PC-3 (cell line): ENCODE measurements around the gene TRDMT1. TPM values are rescaled to one million over a fixed set of nuclear protein-coding genes. Genes with fewer than 3 reads are reported as not detected.

Experiments used
- ATAC-seq: fragments of 200-7000 bp; cut with Tn5 transposase; 2 replicates; pipeline ENCODE4 v1.9.1; 2020; ENCODE audit warnings: mild to moderate bottlenecking, moderate library complexity
- BruUV-seq: library from RNA; stranded (reverse); fragments of 400-500 nt; replicated peaks from 2 replicates; lab custom pipeline; 2021; lab: Mats Ljungman, UMichigan
- CTCF ChIA-PET: fragments of 300-600 bp; sonication (Branson Sonifier 250); formaldehyde crosslinking; loops from one replicate; lab custom pipeline; 2022; ENCODE audit warnings: antibody characterized with exemption; lab: Charles Lee
- POLR2A ChIA-PET: fragments of 300-600 bp; sonication (Branson Sonifier 250); formaldehyde crosslinking; loops from one replicate; lab custom pipeline; 2022; ENCODE audit warnings: antibody characterized with exemption; ENCODE audit not compliant: unreplicated experiment; lab: Charles Lee
- DNase-seq: peaks from one replicate; pipeline ENCODE4 v3.0.0-alpha.2; 2015
- H2AFZ ChIP-seq: fragments of 300-600 bp; sonication (generic); 2 replicates; pipeline ENCODE4 v1.6.0; 2016; ENCODE audit warnings: antibody characterized with exemption, low read length
- H3F3A ChIP-seq: fragments of 300-600 bp; sonication (generic); one replicate; pipeline ENCODE4 v1.6.0; 2017; ENCODE audit warnings: antibody characterized with exemption, low read length, control low read depth, mild to moderate bottlenecking; ENCODE audit not compliant: unreplicated experiment
- H3K27ac ChIP-seq: fragments of 300-600 bp; sonication (generic); 2 replicates; pipeline ENCODE4 v1.5.1; 2016; ENCODE audit warnings: mild to moderate bottlenecking, low read length
- H3K27me3 ChIP-seq: fragments of 300-600 bp; sonication (generic); 2 replicates; pipeline ENCODE4 v1.6.1; 2016; ENCODE audit warnings: low read length, mixed read lengths
- H3K36me3 ChIP-seq: fragments of 300-600 bp; sonication (generic); 2 replicates; pipeline ENCODE4 v1.6.1; 2016; ENCODE audit warnings: low read depth, mixed run types, low read length, mixed read lengths
- H3K4me1 ChIP-seq: fragments of 300-600 bp; sonication (generic); 2 replicates; pipeline ENCODE4 v1.5.1; 2016; ENCODE audit warnings: low read length; ENCODE audit not compliant: insufficient read depth
- H3K4me2 ChIP-seq: fragments of 300-600 bp; sonication (generic); 2 replicates; pipeline ENCODE4 v1.6.0; 2016; ENCODE audit warnings: low read length
- H3K4me3 ChIP-seq: fragments of 300-600 bp; sonication (generic); 2 replicates; pipeline ENCODE4 v1.5.1; 2016; ENCODE audit warnings: mild to moderate bottlenecking, low read length, mixed read lengths
- H3K79me2 ChIP-seq: fragments of 300-600 bp; sonication (generic); 2 replicates; pipeline ENCODE4 v1.6.1; 2017; ENCODE audit warnings: low read length, mixed read lengths
- H3K9ac ChIP-seq: fragments of 300-600 bp; sonication (generic); 2 replicates; pipeline ENCODE4 v1.6.0; 2016; ENCODE audit warnings: mild to moderate bottlenecking, low read length
- H3K9me2 ChIP-seq: fragments of 300-600 bp; sonication (generic); replicated peaks from 2 replicates; pipeline ENCODE4 v1.6.1; 2016; ENCODE audit warnings: mixed run types, low read length, mixed read lengths
- H3K9me3 ChIP-seq: fragments of 300-600 bp; sonication (generic); 2 replicates; pipeline ENCODE4 v1.6.1; 2016; ENCODE audit warnings: low read length, mixed read lengths
- H4K20me1 ChIP-seq: fragments of 300-600 bp; sonication (generic); 2 replicates; pipeline ENCODE4 v1.6.1; 2016; ENCODE audit warnings: low read length, mixed read lengths
- CTCF ChIP-seq: fragments of 300-600 bp; sonication (generic); conservative IDR thresholded peaks from 2 replicates; pipeline ENCODE4 v1.5.1; 2017; ENCODE audit warnings: antibody characterized with exemption, low read depth, mild to moderate bottlenecking, low read length
- EZH2 ChIP-seq: fragments of 300-600 bp; sonication (generic); IDR thresholded peaks from one replicate; pipeline ENCODE4 v1.6.1; 2017; ENCODE audit warnings: antibody characterized with exemption, mild to moderate bottlenecking, low read length; ENCODE audit not compliant: unreplicated experiment
- EZH2phosphoT487 ChIP-seq: fragments of 300-600 bp; sonication (generic); IDR thresholded peaks from 2 replicates; pipeline ENCODE4 v1.6.1; 2018; ENCODE audit warnings: mild to moderate bottlenecking, antibody characterized with exemption, low read length, borderline replicate concordance
- intact Hi-C: fragments of 100-400 bp; cut with micrococcal nuclease; formaldehyde crosslinking; loops from 2 replicates; pipeline ENCODE4 v1.9.0; 2023
- total RNA-seq: library from RNA; depleted of rRNA; stranded (reverse); fragments of >200 nt; gene quantifications from 2 replicates; pipeline ENCODE4 v1.2.3, GENCODE V29; 2014

Gene TRDMT1
- total RNA-seq, 1 experiment from 2014 or later: 2.0 TPM

- no peaks in the 10 kb centered on the region for H3K36me3 ChIP-seq
- TF ChIP-seq CTCF (no peak), EZH2 (no peak), EZH2phosphoT487 (no peak)
- H4K20me1 ChIP-seq: no peaks in the 10 kb centered on the region
- ChIA-PET POLR2A (no interaction called here), CTCF (no interaction called here)
- H3K9me3 ChIP-seq: no peaks in the 10 kb centered on the region
- no peaks in the 10 kb centered on the region for H3K79me2 ChIP-seq
- no peaks in the 10 kb centered on the region for H3K27me3 ChIP-seq
- no peak overlapping the region for H3K4me2 ChIP-seq
- intact Hi-C loops: no loop called here
- no peak overlapping the region for H3K9ac ChIP-seq
- H3F3A ChIP-seq: no peaks in the 10 kb centered on the region
- no peaks in the 10 kb centered on the region for H3K4me1 ChIP-seq
- no peak overlapping the region for H3K4me3 ChIP-seq
- no peaks in the 10 kb centered on the region for H3K9me2 ChIP-seq
- no peak for ATAC-seq
- BruUV-seq: no TSS peak
- no peak overlapping the region for H3K27ac ChIP-seq
- DNase-seq: no peak
- H2AFZ ChIP-seq: no peak overlapping the region
Measured at GRCh38 chr10:17166699-17167098, 34.8 kb downstream of the TRDMT1 start.

GRCh38 chr10:17162828-17163227, 38.6 kb downstream of the TRDMT1 start:
- Histone ChIP-seq H3K4me2 (no peak overlapping the region), H3K9me2 (no peaks in the 10 kb centered on the region), H3K27me3 (no peaks in the 10 kb centered on the region), H2AFZ (no peak overlapping the region), H3K9me3 (no peaks in the 10 kb centered on the region), H3K9ac (no peak overlapping the region), H4K20me1 (no peaks in the 10 kb centered on the region), H3K27ac (no peak overlapping the region), H3K36me3 (no peaks in the 10 kb centered on the region), H3K4me3 (no peak overlapping the region), H3F3A (no peaks in the 10 kb centered on the region), H3K79me2 (no peaks in the 10 kb centered on the region), H3K4me1 (no peaks in the 10 kb centered on the region)
- no peak for ATAC-seq
- DNase-seq: no peak
- no TSS peak for BruUV-seq
- no peak for TF ChIP-seq EZH2phosphoT487
- TF ChIP-seq EZH2: no peak
- TF ChIP-seq CTCF: no peak
- POLR2A ChIA-PET: no interaction called here
- CTCF ChIA-PET: no interaction called here
- intact Hi-C loops: no loop called here

- Histone ChIP-seq H3K4me3 (no peak overlapping the region), H3K9me3 (no peaks in the 10 kb centered on the region), H3K27ac (no peak overlapping the region), H4K20me1 (no peaks in the 10 kb centered on the region), H2AFZ (no peak overlapping the region), H3K9me2 (no peaks in the 10 kb centered on the region), H3K36me3 (no peaks in the 10 kb centered on the region), H3K4me2 (no peak overlapping the region), H3K79me2 (no peaks in the 10 kb centered on the region), H3F3A (no peaks in the 10 kb centered on the region), H3K27me3 (no peaks in the 10 kb centered on the region), H3K9ac (no peak overlapping the region), H3K4me1 (no peaks in the 10 kb centered on the region)
- POLR2A ChIA-PET: no interaction called here
- CTCF ChIA-PET: no interaction called here
- no peak for DNase-seq
- no peak for ATAC-seq
- intact Hi-C loops: no loop called here
- no peak for TF ChIP-seq CTCF
- BruUV-seq: no TSS peak
Measured at GRCh38 chr10:17161775-17162174, 39.7 kb downstream of the TRDMT1 start.
